Adrenal gland (tissue), 5 donors: ENCODE results near the gene MTM1.

Experiments
- CTCF ChIP-seq, 6 experiments: fragments of 450-650 bp in 4 of 6; fragments of 200-600 bp in 2 of 6; sonication (generic) in 1 of 6; IDR thresholded peaks; 1 replicate in 5 of 6; 2 replicates in 1 of 6; pipeline versions ENCODE4 v1.5.1 to v1.8.0; 2016 to 2021; ENCODE audit warnings: antibody characterized with exemption in 6 of 6, mild to moderate bottlenecking in 2 of 6, moderate library complexity in 1 of 6
- POLR2A ChIP-seq, 2 donors: fragments of 450-650 bp; IDR thresholded peaks; one replicate each; pipeline ENCODE4 v1.6.1; 2017; ENCODE audit warnings: antibody characterized with exemption in 2 of 2, mild to moderate bottlenecking in 2 of 2, moderate library complexity in 1 of 2
- donor health status: DM: no; HTN: no; CAD: no.

- TF ChIP-seq CTCF (IDR thresholded peaks at IDR 0.05) (no peak), POLR2A (IDR thresholded peaks at IDR 0.05) (no peak)
Measured at GRCh38 chrX:150627957-150628356, 59.5 kb downstream of the MTM1 start.
